Epithelial cell of esophagus (primary cell): ENCODE data around the gene TMEM9.

Source experiments
- DNase-seq: peaks from one replicate; pipeline ENCODE4 v3.0.0; 2010; ENCODE audit warnings: low read depth
- H3K4me3 ChIP-seq: 2 replicates; pipeline ENCODE4 v1.5.1; 2011; ENCODE audit warnings: mild to moderate bottlenecking, low read length, control low read depth
- TF ChIP-seq, protein P1 (sequence below): IDR thresholded peaks from 2 replicates; pipeline ENCODE4 v1.5.1; 2011; ENCODE audit warnings: low read depth, mild to moderate bottlenecking, low read length, control low read depth, inconsistent platforms; ENCODE audit not compliant: insufficient read depth; ENCODE audit errors: missing control alignments

Gene TMEM9

GRCh38 chr1:201123866-201124265 is 30.4 kb downstream of the TMEM9 start:
- no peak overlapping the region for H3K4me3 ChIP-seq
- TF ChIP-seq, protein P1, sequence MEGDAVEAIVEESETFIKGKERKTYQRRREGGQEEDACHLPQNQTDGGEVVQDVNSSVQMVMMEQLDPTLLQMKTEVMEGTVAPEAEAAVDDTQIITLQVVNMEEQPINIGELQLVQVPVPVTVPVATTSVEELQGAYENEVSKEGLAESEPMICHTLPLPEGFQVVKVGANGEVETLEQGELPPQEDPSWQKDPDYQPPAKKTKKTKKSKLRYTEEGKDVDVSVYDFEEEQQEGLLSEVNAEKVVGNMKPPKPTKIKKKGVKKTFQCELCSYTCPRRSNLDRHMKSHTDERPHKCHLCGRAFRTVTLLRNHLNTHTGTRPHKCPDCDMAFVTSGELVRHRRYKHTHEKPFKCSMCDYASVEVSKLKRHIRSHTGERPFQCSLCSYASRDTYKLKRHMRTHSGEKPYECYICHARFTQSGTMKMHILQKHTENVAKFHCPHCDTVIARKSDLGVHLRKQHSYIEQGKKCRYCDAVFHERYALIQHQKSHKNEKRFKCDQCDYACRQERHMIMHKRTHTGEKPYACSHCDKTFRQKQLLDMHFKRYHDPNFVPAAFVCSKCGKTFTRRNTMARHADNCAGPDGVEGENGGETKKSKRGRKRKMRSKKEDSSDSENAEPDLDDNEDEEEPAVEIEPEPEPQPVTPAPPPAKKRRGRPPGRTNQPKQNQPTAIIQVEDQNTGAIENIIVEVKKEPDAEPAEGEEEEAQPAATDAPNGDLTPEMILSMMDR = no peak
- DNase-seq = peak; percentile 73

DNA sequence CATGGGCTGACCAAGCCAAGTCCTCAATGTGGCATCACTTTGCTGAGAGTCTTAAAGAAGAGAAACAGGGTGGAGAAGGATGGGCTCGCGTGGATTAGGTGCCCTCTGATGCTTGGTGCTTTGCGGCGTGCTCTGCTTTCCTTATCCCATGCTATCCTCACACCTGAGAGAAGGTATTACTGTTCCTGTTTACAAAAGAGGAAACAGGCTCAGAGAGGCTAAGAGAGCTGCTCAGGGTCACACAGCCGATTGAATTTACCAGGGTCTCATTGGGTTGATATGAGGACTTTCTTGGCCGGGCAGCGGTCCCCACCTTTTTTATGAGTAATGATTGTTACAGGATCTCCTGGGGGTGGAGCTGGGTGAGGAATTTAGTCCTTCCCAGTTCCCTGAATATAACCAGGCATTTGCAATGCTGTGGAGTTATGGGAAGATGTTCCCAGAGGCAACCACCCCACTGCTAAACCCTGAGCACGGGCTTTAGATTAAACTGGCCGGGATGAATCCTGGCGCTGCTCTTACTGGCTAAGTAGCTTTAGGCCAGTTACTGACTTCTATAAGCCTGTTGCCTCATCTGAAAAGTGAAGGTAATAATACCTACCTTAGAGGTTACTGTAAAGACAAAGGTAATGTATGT is 31.8 kb downstream of the TMEM9 start:
- TF ChIP-seq, protein P1 = no peak
- DNase-seq = peak; percentile 21
- no peak overlapping the region for H3K4me3 ChIP-seq

- peak; percentile 60 for DNase-seq
- TF ChIP-seq, protein P1 = peak; percentile 79
- no peak overlapping the region for H3K4me3 ChIP-seq
These were observed 34.8 kb downstream of the TMEM9 start for GRCh38 chr1:201119206-201120197.

DNA sequence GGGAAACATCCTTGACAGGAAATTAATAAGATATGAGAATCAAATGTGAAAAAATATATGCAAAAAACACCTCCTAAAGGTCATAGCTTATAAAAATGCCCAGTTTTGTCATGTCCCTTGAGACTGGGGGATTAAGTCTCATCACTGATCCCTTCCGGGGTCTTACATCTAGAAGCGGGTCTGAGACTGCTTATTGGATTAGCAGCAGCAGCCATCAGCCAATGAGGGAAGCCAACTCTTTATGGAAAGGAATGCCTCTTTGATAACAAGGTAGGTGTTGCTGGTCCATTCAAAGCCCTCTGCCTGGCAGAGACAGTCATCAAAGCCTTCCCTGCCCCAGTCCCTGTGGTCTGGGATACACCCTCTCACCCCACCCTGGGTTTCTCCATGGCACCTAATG is 38.2 kb downstream of the TMEM9 start:
- TF ChIP-seq, protein P1 = no peak
- no peak overlapping the region for H3K4me3 ChIP-seq
- no peak for DNase-seq

DNA sequence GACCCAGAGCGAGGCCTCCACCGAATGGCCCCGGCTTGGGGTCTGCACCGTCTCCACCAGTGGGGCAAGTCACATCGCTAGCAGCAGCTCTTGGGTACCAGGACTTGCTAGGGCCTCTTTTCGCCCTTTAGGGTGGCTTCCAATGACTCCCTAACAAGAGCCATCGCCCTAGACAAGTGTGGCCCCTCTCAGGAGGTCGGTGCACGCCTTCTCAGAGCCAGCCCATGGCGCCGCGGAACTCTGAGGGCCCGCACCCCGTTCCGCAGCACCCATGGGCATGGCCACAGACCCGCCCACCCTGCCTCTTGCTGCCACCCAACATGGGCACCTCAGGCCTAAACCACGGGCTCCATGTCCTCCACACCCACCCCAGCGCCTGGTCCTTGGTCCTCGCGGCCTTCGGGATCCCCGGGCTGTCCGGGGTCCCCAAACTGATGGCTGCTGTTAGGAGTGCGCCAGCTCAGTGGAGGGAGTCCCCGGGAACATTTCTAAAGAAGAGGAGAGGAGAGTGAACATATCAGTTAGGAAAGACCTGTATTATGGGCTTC is 38.8 kb downstream of the TMEM9 start:
- no peak for DNase-seq
- H3K4me3 ChIP-seq = no peak overlapping the region
- TF ChIP-seq, protein P1 = no peak

GRCh38 chr1:201114245-201115131 is 39.8 kb downstream of the TMEM9 start:
- DNase-seq = peak; percentile 86
- H3K4me3 ChIP-seq = peak overlapping the region; percentile 50
- TF ChIP-seq, protein P1 = peak; percentile 87
